K562 (cell line): ENCODE results near the gene ID2. TPM values are rescaled to one million over a fixed set of nuclear protein-coding genes. Genes with fewer than 3 reads are reported as not detected.

Experiments
- LEF1 ChIP-seq: fragments of 450-650 bp; IDR thresholded peaks from 2 replicates; pipeline ENCODE4 v1.6.1; 2016; ENCODE audit warnings: mild to moderate bottlenecking
- MECOM ChIP-seq: fragments of 250-450 bp; sonication (Bioruptor Pico); IDR thresholded peaks from 2 replicates; pipeline ENCODE4 v1.8.0; 2022; ENCODE audit warnings: inconsistent platforms
- NONO ChIP-seq, 2 experiments: fragments of 200-400 bp in 1 of 2; fragments of 450-650 bp in 1 of 2; formaldehyde crosslinking in 1 of 2; IDR thresholded peaks; 2 replicates each; pipeline ENCODE4 v1.6.1; 2017; ENCODE audit warnings: low read depth in 2 of 2, mild to moderate bottlenecking in 2 of 2, moderate library complexity in 2 of 2, low read length in 1 of 2
- TEAD4 ChIP-seq, 2 experiments: sonication (generic) in 1 of 2; formaldehyde crosslinking in 1 of 2; IDR thresholded peaks; 2 replicates each; pipeline versions ENCODE4 v1.6.1 to v1.8.0; 2012 to 2022; ENCODE audit warnings: borderline replicate concordance in 1 of 2, inconsistent platforms in 1 of 2, low read length in 1 of 2, mild to moderate bottlenecking in 1 of 2, missing genetic modification reagents in 1 of 2
- ZBTB40 ChIP-seq, 2 experiments: fragments of 450-650 bp in 1 of 2; sonication (generic) in 1 of 2; formaldehyde crosslinking in 1 of 2; IDR thresholded peaks; 2 replicates each; pipeline versions ENCODE4 v1.7.1 to v1.9.0; 2016 to 2022; ENCODE audit warnings: inconsistent platforms in 1 of 2, mild to moderate bottlenecking in 1 of 2, missing genetic modification reagents in 1 of 2
- polyA plus RNA-seq, 8 experiments: library from polyadenylated mRNA; depleted of rRNA in 4 of 8; stranded (reverse) in 5 of 8; unstranded in 3 of 8; fragments of >200 nt; fragmentation: Nextera tagmentation in 2 of 8; fragmentation: Illumina TruSeq in 1 of 8; extraction: Ambion mirVana in 2 of 8; extraction: Trizol in 1 of 8; gene quantifications; 2 replicates each; pipeline versions ENCODE4 v1.2.1 to v1.2.3, GENCODE V29; 2011 to 2014; ENCODE audit warnings: inconsistent platforms in 1 of 8, missing spikeins in 1 of 8
- total RNA-seq, 7 experiments: library from RNA; depleted of rRNA in 6 of 7; stranded (reverse); fragments of >200 nt in 6 of 7; fragmentation: Illumina TruSeq in 2 of 7; extraction: Trizol in 2 of 7; gene quantifications; 2 replicates each; pipeline versions ENCODE4 v1.2.1 to v1.2.3, GENCODE V29; 2011 to 2021; ENCODE audit warnings: low replicate concordance in 1 of 7

Gene ID2
- total and polyA plus RNA-seq, 9 of the 15 experiments (the other 6 are each of a cell fraction or from before 2014, with no cell fraction given): 8.0 to 35.7 (median 16.6) TPM

DNA sequence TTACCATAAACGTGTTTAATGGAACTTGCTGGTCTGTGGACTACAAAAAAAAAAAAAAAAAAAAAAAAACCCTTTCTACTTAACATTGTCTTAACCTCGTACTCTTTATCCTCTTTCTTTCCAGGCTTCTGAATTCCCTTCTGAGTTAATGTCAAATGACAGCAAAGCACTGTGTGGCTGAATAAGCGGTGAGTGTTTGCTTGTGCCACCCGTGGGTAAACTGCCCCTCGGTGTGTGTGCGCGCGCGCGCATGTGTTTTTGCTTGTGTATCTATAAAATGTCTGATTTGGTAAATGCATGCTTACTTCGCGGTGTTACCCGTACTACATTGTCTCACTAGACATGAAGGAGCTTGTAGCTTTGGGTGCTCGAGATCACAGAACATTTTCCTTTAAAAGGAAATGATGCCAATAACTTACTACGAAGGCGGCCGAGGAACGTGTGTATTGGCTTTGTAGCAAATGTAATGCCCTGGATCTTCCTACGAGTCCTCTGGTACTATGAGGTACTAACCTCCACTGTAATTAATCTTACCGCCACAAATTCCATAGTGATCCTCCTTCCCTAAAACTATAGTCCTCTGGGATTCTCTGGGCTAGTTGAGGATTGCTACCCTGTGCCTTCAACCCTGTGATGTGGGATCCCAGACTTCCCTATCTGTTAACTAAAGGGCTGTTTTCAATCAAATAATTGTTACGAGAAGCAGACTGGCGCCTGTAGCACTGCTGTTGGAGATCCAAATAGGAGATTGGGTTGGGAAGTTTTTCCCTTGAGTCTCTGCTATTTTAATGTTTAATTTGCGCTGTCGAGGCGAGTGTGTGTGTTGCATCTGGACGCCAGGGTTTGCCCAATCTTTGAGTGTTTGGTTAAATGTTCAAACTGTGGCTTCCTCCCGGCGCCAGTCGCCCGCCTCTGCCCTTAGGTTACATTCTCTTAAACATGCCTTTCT is 1.1 kb downstream of the ID2 start (continued):
- peak; percentile 29; the same call in 1 of the 2 replicates for TF ChIP-seq ZBTB40 (IDR thresholded peaks at IDR 0.05)
- TF ChIP-seq ZBTB40 (CRISPR knock-in tag; IDR thresholded peaks at IDR 0.05): no peak
- 0 out of 4 replicates have a peak, but pooled peaks of 1 of the 2 experiments have one; percentile 49 for TF ChIP-seq NONO (IDR thresholded peaks at IDR 0.05; ENCODE audit: low read depth in 2 of 2, low read length in 1 of 2)
- 0 out of 2 replicates have a peak, but pooled peaks have one; percentile 7 for TF ChIP-seq TEAD4 (IDR thresholded peaks at IDR 0.05; ENCODE audit: low read length)
- TF ChIP-seq TEAD4 (CRISPR knock-in tag; IDR thresholded peaks at IDR 0.05; ENCODE audit: borderline replicate concordance): no peak
- TF ChIP-seq LEF1: 0 out of 2 replicates have a peak, but pooled peaks have one; percentile 14
- 0 out of 2 replicates have a peak, but pooled peaks have one; percentile 13 for TF ChIP-seq MECOM (CRISPR knock-in tag)
